GM19099 (cell line): ENCODE measurements around the gene TUBA3C.

ENCODE experiments used
- POLR2A ChIP-seq: IDR thresholded peaks from 3 replicates; pipeline ENCODE4 v1.6.1; 2011; ENCODE audit warnings: low read depth; ENCODE audit not compliant: insufficient read length; ENCODE audit errors: extremely low read depth

The TUBA3C gene

DNA sequence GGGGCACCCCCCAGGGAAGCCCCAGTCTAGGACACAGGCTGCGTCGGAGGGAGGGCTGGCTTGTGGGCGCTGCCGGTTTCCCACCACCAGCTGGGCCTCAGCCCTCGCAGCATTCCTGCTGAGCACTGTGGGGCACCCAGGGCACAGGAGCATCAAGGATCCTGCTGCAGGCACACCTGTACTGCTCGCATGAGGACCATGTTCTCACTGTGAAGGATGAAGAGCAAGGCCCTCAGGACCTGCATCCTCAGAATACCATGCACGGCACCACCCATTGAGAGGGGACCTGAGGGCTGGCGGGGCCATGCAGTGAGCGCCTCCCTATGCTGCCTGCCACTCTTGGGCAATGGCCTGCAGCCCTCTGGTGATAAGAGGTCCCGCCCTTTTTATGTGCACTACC lies 31.4 kb downstream of the TUBA3C start:
- TF ChIP-seq POLR2A = no peak

DNA sequence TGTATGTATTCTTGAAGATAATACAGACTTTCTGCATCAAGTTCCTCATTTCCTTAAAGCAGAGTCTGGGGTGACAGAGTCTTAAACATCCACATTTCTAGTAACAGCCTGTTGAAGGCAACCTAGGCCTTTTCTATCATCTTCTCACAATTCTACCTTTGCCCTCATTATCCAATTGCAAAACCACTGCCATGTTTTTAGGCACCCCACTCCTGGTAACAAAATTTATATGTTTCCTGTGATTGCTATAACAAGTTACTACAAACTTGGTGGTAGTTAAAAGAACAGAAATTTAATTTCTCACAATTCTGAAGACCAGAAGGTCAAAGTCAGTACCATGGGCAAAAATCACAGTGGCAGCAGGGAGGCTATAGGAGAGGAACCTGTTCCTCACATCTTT lies 33.1 kb downstream of the TUBA3C start:
- no peak for TF ChIP-seq POLR2A
